Esophagus squamous epithelium (tissue), 4 donors: Measurements from ENCODE around the gene CENPA.

Source experiments
- POLR2A ChIP-seq, 4 donors: fragments of 450-650 bp; IDR thresholded peaks; one replicate each; pipeline ENCODE4 v1.6.1; 2017; ENCODE audit warnings: antibody characterized with exemption in 4 of 4, mild to moderate bottlenecking in 4 of 4, moderate library complexity in 3 of 4
- TF ChIP-seq, protein P1 (sequence below), 6 experiments: fragments of 450-650 bp in 4 of 6; fragments of 200-600 bp in 2 of 6; sonication (generic) in 2 of 6; IDR thresholded peaks; one replicate each; pipeline ENCODE4 v1.5.1; 2016 to 2019; ENCODE audit warnings: antibody characterized with exemption in 6 of 6, mild to moderate bottlenecking in 4 of 6, moderate library complexity in 4 of 6

DNA sequence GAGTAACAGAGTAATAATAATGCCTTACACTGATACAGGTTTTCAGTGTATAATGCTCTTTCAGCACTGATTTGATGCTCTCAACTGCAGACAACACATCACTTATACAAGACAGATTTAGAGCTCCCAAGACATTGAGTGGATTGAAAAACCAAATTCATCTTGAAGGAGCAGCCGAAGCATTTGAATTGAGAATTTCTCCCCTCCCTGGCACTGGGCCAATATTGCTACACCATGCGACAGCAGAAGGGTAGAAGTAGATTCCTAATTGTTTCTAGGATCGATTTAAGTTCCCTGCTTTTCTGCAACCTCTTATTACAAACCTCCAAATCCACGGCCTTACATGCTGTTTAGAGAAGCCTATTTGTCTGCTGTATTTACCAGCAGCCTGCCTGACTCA, 15.5 kb downstream of the CENPA start:
- TF ChIP-seq, protein P1, sequence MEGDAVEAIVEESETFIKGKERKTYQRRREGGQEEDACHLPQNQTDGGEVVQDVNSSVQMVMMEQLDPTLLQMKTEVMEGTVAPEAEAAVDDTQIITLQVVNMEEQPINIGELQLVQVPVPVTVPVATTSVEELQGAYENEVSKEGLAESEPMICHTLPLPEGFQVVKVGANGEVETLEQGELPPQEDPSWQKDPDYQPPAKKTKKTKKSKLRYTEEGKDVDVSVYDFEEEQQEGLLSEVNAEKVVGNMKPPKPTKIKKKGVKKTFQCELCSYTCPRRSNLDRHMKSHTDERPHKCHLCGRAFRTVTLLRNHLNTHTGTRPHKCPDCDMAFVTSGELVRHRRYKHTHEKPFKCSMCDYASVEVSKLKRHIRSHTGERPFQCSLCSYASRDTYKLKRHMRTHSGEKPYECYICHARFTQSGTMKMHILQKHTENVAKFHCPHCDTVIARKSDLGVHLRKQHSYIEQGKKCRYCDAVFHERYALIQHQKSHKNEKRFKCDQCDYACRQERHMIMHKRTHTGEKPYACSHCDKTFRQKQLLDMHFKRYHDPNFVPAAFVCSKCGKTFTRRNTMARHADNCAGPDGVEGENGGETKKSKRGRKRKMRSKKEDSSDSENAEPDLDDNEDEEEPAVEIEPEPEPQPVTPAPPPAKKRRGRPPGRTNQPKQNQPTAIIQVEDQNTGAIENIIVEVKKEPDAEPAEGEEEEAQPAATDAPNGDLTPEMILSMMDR (IDR thresholded peaks at IDR 0.05) = no peak
- no peak for TF ChIP-seq POLR2A (IDR thresholded peaks at IDR 0.05)
